Peyer's patch (tissue), 4 donors: ENCODE results near the gene G6PC3.

ENCODE experiments used
- POLR2A ChIP-seq, 2 donors: fragments of 450-650 bp; IDR thresholded peaks; one replicate each; pipeline ENCODE4 v1.5.1; 2017; ENCODE audit warnings: antibody characterized with exemption in 2 of 2, mild to moderate bottlenecking in 2 of 2, moderate library complexity in 2 of 2
- TF ChIP-seq, protein P1 (sequence below), 6 experiments: fragments of 450-650 bp in 4 of 6; fragments of 200-600 bp in 2 of 6; sonication (generic) in 1 of 6; IDR thresholded peaks; one replicate each; pipeline ENCODE4 v1.5.1; 2017 to 2019; ENCODE audit warnings: antibody characterized with exemption in 6 of 6, mild to moderate bottlenecking in 3 of 6, moderate library complexity in 1 of 6

DNA sequence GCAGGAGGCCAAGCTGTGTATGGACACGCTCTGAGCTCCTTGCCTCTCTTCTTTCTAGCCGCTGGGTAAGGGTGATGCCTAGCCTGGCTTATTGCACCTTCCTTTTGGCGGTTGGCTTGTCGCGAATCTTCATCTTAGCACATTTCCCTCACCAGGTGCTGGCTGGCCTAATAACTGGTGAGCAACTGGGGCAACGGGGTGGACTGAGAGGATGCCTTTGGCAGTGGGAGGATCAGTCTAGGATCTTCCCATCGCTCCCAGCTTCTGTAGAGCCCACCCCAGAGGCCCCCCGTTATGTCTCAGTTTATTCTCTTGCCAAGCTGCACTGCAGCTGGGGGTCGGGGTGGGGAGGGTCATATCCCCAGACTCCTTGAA, 4.4 kb downstream of the G6PC3 start:
- no peak for TF ChIP-seq POLR2A (IDR thresholded peaks at IDR 0.05)
- TF ChIP-seq, protein P1, sequence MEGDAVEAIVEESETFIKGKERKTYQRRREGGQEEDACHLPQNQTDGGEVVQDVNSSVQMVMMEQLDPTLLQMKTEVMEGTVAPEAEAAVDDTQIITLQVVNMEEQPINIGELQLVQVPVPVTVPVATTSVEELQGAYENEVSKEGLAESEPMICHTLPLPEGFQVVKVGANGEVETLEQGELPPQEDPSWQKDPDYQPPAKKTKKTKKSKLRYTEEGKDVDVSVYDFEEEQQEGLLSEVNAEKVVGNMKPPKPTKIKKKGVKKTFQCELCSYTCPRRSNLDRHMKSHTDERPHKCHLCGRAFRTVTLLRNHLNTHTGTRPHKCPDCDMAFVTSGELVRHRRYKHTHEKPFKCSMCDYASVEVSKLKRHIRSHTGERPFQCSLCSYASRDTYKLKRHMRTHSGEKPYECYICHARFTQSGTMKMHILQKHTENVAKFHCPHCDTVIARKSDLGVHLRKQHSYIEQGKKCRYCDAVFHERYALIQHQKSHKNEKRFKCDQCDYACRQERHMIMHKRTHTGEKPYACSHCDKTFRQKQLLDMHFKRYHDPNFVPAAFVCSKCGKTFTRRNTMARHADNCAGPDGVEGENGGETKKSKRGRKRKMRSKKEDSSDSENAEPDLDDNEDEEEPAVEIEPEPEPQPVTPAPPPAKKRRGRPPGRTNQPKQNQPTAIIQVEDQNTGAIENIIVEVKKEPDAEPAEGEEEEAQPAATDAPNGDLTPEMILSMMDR (IDR thresholded peaks at IDR 0.05) = no peak
